ENCODE measurements around the gene BPIFA1. TPM values are rescaled to one million over a fixed set of nuclear protein-coding genes. Genes with fewer than 3 reads are reported as not detected.

BPIFA1 gene
- total and polyA plus RNA-seq, 4 donors = 0.48 to 153 (median 36.4) TPM

GRCh38 chr20:33285861-33286495 lies 50.2 kb downstream of the BPIFA1 start:
- Histone ChIP-seq H3K27me3 (ENCODE audit: control insufficient read depth in 3 of 3, insufficient read depth in 3 of 3, low read length in 2 of 3) (peaks cover 0 to 2% (median 0%) of the 10 kb centered on the region in 3 donors), H3K4me1 (ENCODE audit: control insufficient read depth in 5 of 5, insufficient read depth in 5 of 5, low read length in 5 of 5) (no peaks in the 10 kb centered on the region), H3K36me3 (ENCODE audit: control insufficient read depth in 4 of 4, insufficient read depth in 4 of 4, low read length in 4 of 4) (no peaks in the 10 kb centered on the region), H3K27ac (ENCODE audit: low read depth in 1 of 2, low read length in 1 of 2) (no peak overlapping the region), H3K9me3 (ENCODE audit: control insufficient read depth in 4 of 4, insufficient read depth in 3 of 4, low read length in 3 of 4) (peaks cover 0 to 4% (median 0%) of the 10 kb centered on the region in 4 donors), H3K9ac (ENCODE audit: insufficient read depth in 1 of 2, low read length in 2 of 2) (no peak overlapping the region), H3K4me3 (no peak overlapping the region)
- DNase-seq (no peak), ATAC-seq (ENCODE audit: insufficient read depth, low FRiP score) (no peak)
- TF ChIP-seq, protein P1, sequence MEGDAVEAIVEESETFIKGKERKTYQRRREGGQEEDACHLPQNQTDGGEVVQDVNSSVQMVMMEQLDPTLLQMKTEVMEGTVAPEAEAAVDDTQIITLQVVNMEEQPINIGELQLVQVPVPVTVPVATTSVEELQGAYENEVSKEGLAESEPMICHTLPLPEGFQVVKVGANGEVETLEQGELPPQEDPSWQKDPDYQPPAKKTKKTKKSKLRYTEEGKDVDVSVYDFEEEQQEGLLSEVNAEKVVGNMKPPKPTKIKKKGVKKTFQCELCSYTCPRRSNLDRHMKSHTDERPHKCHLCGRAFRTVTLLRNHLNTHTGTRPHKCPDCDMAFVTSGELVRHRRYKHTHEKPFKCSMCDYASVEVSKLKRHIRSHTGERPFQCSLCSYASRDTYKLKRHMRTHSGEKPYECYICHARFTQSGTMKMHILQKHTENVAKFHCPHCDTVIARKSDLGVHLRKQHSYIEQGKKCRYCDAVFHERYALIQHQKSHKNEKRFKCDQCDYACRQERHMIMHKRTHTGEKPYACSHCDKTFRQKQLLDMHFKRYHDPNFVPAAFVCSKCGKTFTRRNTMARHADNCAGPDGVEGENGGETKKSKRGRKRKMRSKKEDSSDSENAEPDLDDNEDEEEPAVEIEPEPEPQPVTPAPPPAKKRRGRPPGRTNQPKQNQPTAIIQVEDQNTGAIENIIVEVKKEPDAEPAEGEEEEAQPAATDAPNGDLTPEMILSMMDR (IDR thresholded peaks at IDR 0.05; ENCODE audit: control extremely low read depth, extremely low read depth) = no peak
- WGBS, 2 donors = 68 to 81% methylated on average over 10 of the region's 10 CpGs

DNA sequence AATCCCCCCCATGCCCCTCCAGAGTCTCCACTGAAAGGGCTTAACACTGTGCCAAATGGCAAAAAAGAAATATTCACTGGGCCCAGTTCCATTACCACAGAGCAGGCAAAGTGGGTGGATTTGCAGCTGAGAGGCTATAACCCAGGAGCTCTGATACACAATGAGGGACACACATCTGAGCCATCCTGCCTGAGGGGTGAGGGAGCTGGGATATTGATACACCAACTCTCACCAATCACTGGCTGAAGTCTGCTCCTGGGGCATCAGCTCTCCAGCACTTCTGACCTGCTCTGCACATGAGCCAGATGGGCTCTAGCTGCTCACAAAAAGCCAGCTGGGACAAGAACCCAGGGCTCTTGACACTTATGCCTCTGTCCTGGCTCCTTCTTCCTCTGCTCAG lies 52.1 kb downstream of the BPIFA1 start:
- ATAC-seq (ENCODE audit: insufficient read depth, low FRiP score) (no peak), DNase-seq (no peak)
- Histone ChIP-seq H3K27ac (ENCODE audit: low read depth in 1 of 2, low read length in 1 of 2) (no peak overlapping the region), H3K9ac (ENCODE audit: insufficient read depth in 1 of 2, low read length in 2 of 2) (no peak overlapping the region), H3K36me3 (ENCODE audit: control insufficient read depth in 4 of 4, insufficient read depth in 4 of 4, low read length in 4 of 4) (no peaks in the 10 kb centered on the region), H3K4me1 (ENCODE audit: control insufficient read depth in 5 of 5, insufficient read depth in 5 of 5, low read length in 5 of 5) (no peaks in the 10 kb centered on the region), H3K9me3 (ENCODE audit: control insufficient read depth in 4 of 4, insufficient read depth in 3 of 4, low read length in 3 of 4) (peaks cover 0 to 4% (median 0%) of the 10 kb centered on the region in 4 donors), H3K4me3 (no peak overlapping the region), H3K27me3 (ENCODE audit: control insufficient read depth in 3 of 3, insufficient read depth in 3 of 3, low read length in 2 of 3) (peaks cover 0 to 2% (median 0%) of the 10 kb centered on the region in 3 donors)
- TF ChIP-seq, protein P1 (IDR thresholded peaks at IDR 0.05; ENCODE audit: control extremely low read depth, extremely low read depth) = no peak

- TF ChIP-seq, protein P1 (IDR thresholded peaks at IDR 0.05; ENCODE audit: control extremely low read depth, extremely low read depth) = no peak
- Histone ChIP-seq H3K27me3 (ENCODE audit: control insufficient read depth in 3 of 3, insufficient read depth in 3 of 3, low read length in 2 of 3) (peaks cover 0 to 5% (median 0%) of the 10 kb centered on the region in 3 donors), H3K9ac (ENCODE audit: insufficient read depth in 1 of 2, low read length in 2 of 2) (no peak overlapping the region), H3K4me3 (no peak overlapping the region), H3K36me3 (ENCODE audit: control insufficient read depth in 4 of 4, insufficient read depth in 4 of 4, low read length in 4 of 4) (no peaks in the 10 kb centered on the region), H3K27ac (ENCODE audit: low read depth in 1 of 2, low read length in 1 of 2) (no peak overlapping the region), H3K9me3 (ENCODE audit: control insufficient read depth in 4 of 4, insufficient read depth in 3 of 4, low read length in 3 of 4) (peaks cover 0 to 4% (median 0%) of the 10 kb centered on the region in 4 donors), H3K4me1 (ENCODE audit: control insufficient read depth in 5 of 5, insufficient read depth in 5 of 5, low read length in 5 of 5) (no peaks in the 10 kb centered on the region)
- no peak for ATAC-seq (ENCODE audit: insufficient read depth, low FRiP score)
- WGBS, 2 donors = 95 to 96% methylated on average over 13 of the region's 13 CpGs
- DNase-seq = no peak
These were observed 55.1 kb downstream of the BPIFA1 start for GRCh38 chr20:33290852-33291251.

DNA sequence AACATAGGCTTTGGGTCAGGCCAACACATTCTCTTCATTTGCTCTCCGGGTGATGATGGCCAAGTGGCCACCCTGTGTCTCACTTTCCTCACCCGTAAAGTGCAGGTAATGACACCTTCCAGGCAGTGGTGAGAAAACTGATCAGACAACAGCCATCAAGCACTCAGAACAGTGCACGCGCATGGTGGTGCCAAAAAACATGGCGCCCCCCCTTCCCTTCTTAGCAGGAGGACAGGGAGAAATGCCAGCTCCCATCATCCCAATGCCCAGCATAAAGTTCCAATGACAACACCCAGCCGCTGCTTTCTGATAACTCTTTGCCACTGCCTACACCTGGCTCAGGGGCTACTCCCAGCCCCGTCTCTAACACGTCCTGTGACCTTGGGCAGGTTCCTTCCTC lies 55.6 kb downstream of the BPIFA1 start:
- no peak for ATAC-seq (ENCODE audit: insufficient read depth, low FRiP score)
- Histone ChIP-seq H3K9me3 (ENCODE audit: control insufficient read depth in 4 of 4, insufficient read depth in 3 of 4, low read length in 3 of 4) (peaks cover 0 to 4% (median 0%) of the 10 kb centered on the region in 4 donors), H3K4me1 (ENCODE audit: control insufficient read depth in 5 of 5, insufficient read depth in 5 of 5, low read length in 5 of 5) (no peaks in the 10 kb centered on the region), H3K4me3 (no peak overlapping the region), H3K27ac (ENCODE audit: low read depth in 1 of 2, low read length in 1 of 2) (no peak overlapping the region), H3K27me3 (ENCODE audit: control insufficient read depth in 3 of 3, insufficient read depth in 3 of 3, low read length in 2 of 3) (peaks cover 0 to 8% (median 0%) of the 10 kb centered on the region in 3 donors), H3K36me3 (ENCODE audit: control insufficient read depth in 4 of 4, insufficient read depth in 4 of 4, low read length in 4 of 4) (no peaks in the 10 kb centered on the region), H3K9ac (ENCODE audit: insufficient read depth in 1 of 2, low read length in 2 of 2) (no peak overlapping the region)
- TF ChIP-seq, protein P1 (IDR thresholded peaks at IDR 0.05; ENCODE audit: control extremely low read depth, extremely low read depth) = no peak
- DNase-seq = no peak
- WGBS, 2 donors = 81 to 86% methylated on average over 8 of the region's 8 CpGs

All from lung (tissue), 12 donors.